ENCODE results near the gene PCDHA8. TPM values are rescaled to one million over a fixed set of nuclear protein-coding genes. Genes with fewer than 3 reads are reported as not detected.
"Not testable (repeated sequence)": the region's sequence is repeated elsewhere in the genome, so short reads cannot be mapped to it uniquely, and the experiment has no call there.

The PCDHA8 gene
- total RNA-seq, 1 experiment from 2014 or later = not detected

GRCh38 chr5:140795259-140795641, 45.7 kb upstream of the PCDHA8 start:
- Histone ChIP-seq H4K20me1 (ENCODE audit: insufficient read depth) (no peaks in the 10 kb centered on the region), H3K27ac (no peak overlapping the region), H3K9me3 (ENCODE audit: insufficient read depth, low read depth) (peaks cover 24% of the 10 kb centered on the region; the same call in 1 of the 2 replicates), H2AFZ (no peak overlapping the region), H3K4me1 (replicated peaks; ENCODE audit: insufficient read depth) (no peaks in the 10 kb centered on the region), H3K9me2 (ENCODE audit: insufficient read depth) (no peaks in the 10 kb centered on the region; the same call in 1 of the 2 replicates), H3F3A (ENCODE audit: insufficient read depth, low read depth) (no peaks in the 10 kb centered on the region), H3K4me2 (no peak overlapping the region; the same call in 1 of the 2 replicates), H3K36me3 (ENCODE audit: low read depth) (no peaks in the 10 kb centered on the region), H3K27me3 (ENCODE audit: insufficient read depth, low read depth) (no peaks in the 10 kb centered on the region), H3K79me2 (ENCODE audit: low read depth) (no peaks in the 10 kb centered on the region), H3K4me3 (no peak overlapping the region)
- intact Hi-C loops (cut with micrococcal nuclease; ENCODE audit: unreplicated experiment) = no loop called here
- DNase-seq = no peak
- ChIA-PET CTCF (interaction anchor here (0.6 kb wide), 1 partner anchor 525 kb away, joined by 4 read pairs; the partner anchor contains the start of gene TAF7), POLR2A (ENCODE audit: unreplicated experiment) (no interaction called here)
- no TSS peak for BruUV-seq (replicated peaks)
- TF ChIP-seq EZH2 (IDR thresholded peaks at IDR 0.05; ENCODE audit: low read depth) (no peak), CTCF (conservative IDR thresholded peaks at IDR 0.05) (peak; percentile 18; the same call in 1 of the 2 replicates)

GRCh38 chr5:140796072-140796717, 44.8 kb upstream of the PCDHA8 start:
- H3K4me3 ChIP-seq; H3K36me3 ChIP-seq (ENCODE audit: low read depth); intact Hi-C loops (cut with micrococcal nuclease; ENCODE audit: unreplicated experiment); BruUV-seq (replicated peaks); H3K9me2 ChIP-seq (ENCODE audit: insufficient read depth); H3K4me2 ChIP-seq; DNase-seq; H3K27me3 ChIP-seq (ENCODE audit: insufficient read depth, low read depth); H3F3A ChIP-seq (ENCODE audit: insufficient read depth, low read depth); H3K4me1 ChIP-seq (replicated peaks; ENCODE audit: insufficient read depth); H4K20me1 ChIP-seq (ENCODE audit: insufficient read depth); H3K79me2 ChIP-seq (ENCODE audit: low read depth); H3K27ac ChIP-seq; CTCF ChIA-PET; POLR2A ChIA-PET (ENCODE audit: unreplicated experiment); H2AFZ ChIP-seq: not testable (repeated sequence)
- peaks cover 25% of the 10 kb centered on the region; the same call in 1 of the 2 replicates for H3K9me3 ChIP-seq (ENCODE audit: insufficient read depth, low read depth)

- no peaks in the 10 kb centered on the region for H3K4me1 ChIP-seq (replicated peaks; ENCODE audit: insufficient read depth)
- intact Hi-C loops (cut with micrococcal nuclease; ENCODE audit: unreplicated experiment) = no loop called here
- no peaks in the 10 kb centered on the region for H3K79me2 ChIP-seq (ENCODE audit: low read depth)
- no peak overlapping the region for H3K4me2 ChIP-seq
- no peaks in the 10 kb centered on the region; the same call in 1 of the 2 replicates for H3K9me2 ChIP-seq (ENCODE audit: insufficient read depth)
- H3K27ac ChIP-seq = no peak overlapping the region
- H3K27me3 ChIP-seq (ENCODE audit: insufficient read depth, low read depth) = no peaks in the 10 kb centered on the region
- no TSS peak for BruUV-seq (replicated peaks)
- TF ChIP-seq CTCF (conservative IDR thresholded peaks at IDR 0.05) (no peak), EZH2 (IDR thresholded peaks at IDR 0.05; ENCODE audit: low read depth) (no peak)
- H3K9me3 ChIP-seq (ENCODE audit: insufficient read depth, low read depth) = peaks cover 28% of the 10 kb centered on the region; the same call in 1 of the 2 replicates
- DNase-seq = no peak
- no peaks in the 10 kb centered on the region for H4K20me1 ChIP-seq (ENCODE audit: insufficient read depth)
- POLR2A ChIA-PET (ENCODE audit: unreplicated experiment) = no interaction called here
- no peak overlapping the region for H3K4me3 ChIP-seq
- CTCF ChIA-PET = no interaction called here
- H2AFZ ChIP-seq = no peak overlapping the region
- H3K36me3 ChIP-seq (ENCODE audit: low read depth) = no peaks in the 10 kb centered on the region
- H3F3A ChIP-seq (ENCODE audit: insufficient read depth, low read depth) = no peaks in the 10 kb centered on the region
Observed at GRCh38 chr5:140796718-140797095, 44.3 kb upstream of the PCDHA8 start.
